Stimulated activated naive CD8-positive, alpha-beta T cell treated with anti-CD3 and anti-CD28 coated beads, Interleukin-15, Interleukin-2, amounts not matched to agents 100 U/mL and 50 U/mL, for 24 hours (primary cell): ENCODE data around the gene JHY.
A peak's percentile ranks its signal among the peaks of the same experiment; 100 is the strongest.
"Not testable (repeated sequence)": the region's sequence is repeated elsewhere in the genome, so short reads cannot be mapped to it uniquely, and the experiment has no call there.

Experiments
- ATAC-seq: fragments of 150-1000 bp; cut with Tn5 transposase; one replicate; pipeline ENCODE4 v1.10.0; 2021
- DNase-seq: peaks from one replicate; pipeline ENCODE4 v3.0.0; 2021

JHY gene

GRCh38 chr11:122882189-122882856, at the start of gene JHY:
Gene JHY (plus strand): TSS chr11:122882759. CDS start chr11:122885850, 3,091 bp downstream.
- DNase-seq (no peak), ATAC-seq (peak; percentile 58)

GRCh38 chr11:122833846-122834464, 48.6 kb upstream of the JHY start:
- DNase-seq: no peak
- ATAC-seq: no peak

- no peak for ATAC-seq
Measured at GRCh38 chr11:122836916-122837315, 45.6 kb upstream of the JHY start.

GRCh38 chr11:122837528-122838346, 44.8 kb upstream of the JHY start:
- ATAC-seq: no peak
- no peak for DNase-seq

More at GRCh38 chr11:122836916-122837315, 45.6 kb upstream of the JHY start:
- no peak for DNase-seq

- DNase-seq (peak; percentile 55), ATAC-seq (peak; percentile 62)
Measured at GRCh38 chr11:122843281-122844141, 39.0 kb upstream of the JHY start.

GRCh38 chr11:122847466-122847865, 35.1 kb upstream of the JHY start:
- ATAC-seq (no peak), DNase-seq (no peak)

GRCh38 chr11:122848186-122848585, 34.4 kb upstream of the JHY start:
- DNase-seq (no peak), ATAC-seq (no peak)

- ATAC-seq: peak; percentile 80
- peak; percentile 76 for DNase-seq
Measured at GRCh38 chr11:122850076-122850631, 32.4 kb upstream of the JHY start.

- no peak for DNase-seq
- ATAC-seq: no peak
Measured at GRCh38 chr11:122851366-122851966, 31.1 kb upstream of the JHY start.

- ATAC-seq (peak; percentile 11), DNase-seq (no peak)
Measured at GRCh38 chr11:122852074-122852795, 30.3 kb upstream of the JHY start.

- no peak for DNase-seq
Measured at GRCh38 chr11:122852796-122853160, 29.8 kb upstream of the JHY start.

GRCh38 chr11:122853261-122853660, 29.3 kb upstream of the JHY start:
- no peak for DNase-seq

More at GRCh38 chr11:122852796-122853160, 29.8 kb upstream of the JHY start:
- no peak for ATAC-seq

GRCh38 chr11:122853971-122854446, 28.6 kb upstream of the JHY start:
- no peak for ATAC-seq
- no peak for DNase-seq

More at GRCh38 chr11:122853261-122853660, 29.3 kb upstream of the JHY start:
- no peak for ATAC-seq

GRCh38 chr11:122861631-122862030, 20.9 kb upstream of the JHY start:
- DNase-seq: no peak
- ATAC-seq: no peak

- ATAC-seq: no peak
Measured at GRCh38 chr11:122862091-122862490, 20.5 kb upstream of the JHY start.

GRCh38 chr11:122863154-122863553, 19.4 kb upstream of the JHY start:
- not testable (repeated sequence) for ATAC-seq, DNase-seq

More at GRCh38 chr11:122862091-122862490, 20.5 kb upstream of the JHY start:
- DNase-seq: no peak

- DNase-seq (peak; percentile 52), ATAC-seq (no peak)
Measured at GRCh38 chr11:122863704-122864326, 18.7 kb upstream of the JHY start.

- no peak for DNase-seq
- no peak for ATAC-seq
Measured at GRCh38 chr11:122864386-122865115, 18.0 kb upstream of the JHY start.

- DNase-seq (no peak), ATAC-seq (no peak)
Measured at GRCh38 chr11:122869622-122870021, 12.9 kb upstream of the JHY start.
